Measurements from ENCODE around the gene HIVEP3. TPM values are rescaled to one million over a fixed set of nuclear protein-coding genes. Genes with fewer than 3 reads are reported as not detected.

The HIVEP3 gene
- total RNA-seq, 1 donor from 2014 or later, result 38.9 TPM

GRCh38 chr1:41468122-41468762, 450.5 kb downstream of the HIVEP3 start:
- intact Hi-C loops (cut with micrococcal nuclease), result no loop called here

GRCh38 chr1:41467673-41468072, 451.0 kb downstream of the HIVEP3 start:
- intact Hi-C loops (cut with micrococcal nuclease), result no loop called here

- intact Hi-C loops (cut with micrococcal nuclease), result no loop called here
Observed at GRCh38 chr1:41466146-41466545, 452.6 kb downstream of the HIVEP3 start.

- intact Hi-C loops (cut with micrococcal nuclease), result no loop called here
Observed at GRCh38 chr1:41465741-41466140, 453.0 kb downstream of the HIVEP3 start.

GRCh38 chr1:41464885-41465284, 453.8 kb downstream of the HIVEP3 start:
- intact Hi-C loops (cut with micrococcal nuclease), result no loop called here

- intact Hi-C loops (cut with micrococcal nuclease), result no loop called here
Observed at GRCh38 chr1:41463516-41463915, 455.2 kb downstream of the HIVEP3 start.

- intact Hi-C loops (cut with micrococcal nuclease), result no loop called here
Observed at GRCh38 chr1:41462680-41463004, 456.1 kb downstream of the HIVEP3 start.

GRCh38 chr1:41461790-41462679, 456.7 kb downstream of the HIVEP3 start:
- intact Hi-C loops (cut with micrococcal nuclease), result no loop called here

- intact Hi-C loops (cut with micrococcal nuclease), result no loop called here
Observed at GRCh38 chr1:41456847-41457540, 461.7 kb downstream of the HIVEP3 start.

Other genes starting within 250 kb of the HIVEP3 start
- not detected in 2 replicates for gene GUCA2B, start 234.5 kb upstream of the HIVEP3 start, total RNA-seq
- gene GUCA2A, start 245.8 kb upstream of the HIVEP3 start, total RNA-seq, result not detected in 2 replicates

Data from T-helper 1 cell treated with Interleukin-12 subunit alpha and Interleukin-12 subunit beta and Interleukin-4 antibody, amounts not matched to agents 30 ng/mL and 1 ng/mL, for 36 hours (primary cell).